Tibial nerve (tissue), 4 donors: ENCODE results near the gene TSHZ2.

Experiments used
- EP300 ChIP-seq, 2 donors: sonication (generic); formaldehyde crosslinking; IDR thresholded peaks; one replicate each; pipeline ENCODE4 v1.6.1; 2017; ENCODE audit warnings: antibody characterized with exemption in 2 of 2, mild to moderate bottlenecking in 1 of 2
- POLR2A ChIP-seq, 2 donors: fragments of 450-650 bp; IDR thresholded peaks; one replicate each; pipeline ENCODE4 v1.6.1; 2017; ENCODE audit warnings: antibody characterized with exemption in 2 of 2, mild to moderate bottlenecking in 2 of 2, moderate library complexity in 2 of 2
- TF ChIP-seq, protein P1 (sequence below), 5 experiments: fragments of 200-600 bp in 3 of 5; fragments of 450-650 bp in 2 of 5; sonication (generic) in 3 of 5; IDR thresholded peaks; one replicate each; pipeline ENCODE4 v1.5.1; 2016 to 2019; ENCODE audit warnings: antibody characterized with exemption in 5 of 5, mild to moderate bottlenecking in 3 of 5, moderate library complexity in 2 of 5

- TF ChIP-seq, protein P1, sequence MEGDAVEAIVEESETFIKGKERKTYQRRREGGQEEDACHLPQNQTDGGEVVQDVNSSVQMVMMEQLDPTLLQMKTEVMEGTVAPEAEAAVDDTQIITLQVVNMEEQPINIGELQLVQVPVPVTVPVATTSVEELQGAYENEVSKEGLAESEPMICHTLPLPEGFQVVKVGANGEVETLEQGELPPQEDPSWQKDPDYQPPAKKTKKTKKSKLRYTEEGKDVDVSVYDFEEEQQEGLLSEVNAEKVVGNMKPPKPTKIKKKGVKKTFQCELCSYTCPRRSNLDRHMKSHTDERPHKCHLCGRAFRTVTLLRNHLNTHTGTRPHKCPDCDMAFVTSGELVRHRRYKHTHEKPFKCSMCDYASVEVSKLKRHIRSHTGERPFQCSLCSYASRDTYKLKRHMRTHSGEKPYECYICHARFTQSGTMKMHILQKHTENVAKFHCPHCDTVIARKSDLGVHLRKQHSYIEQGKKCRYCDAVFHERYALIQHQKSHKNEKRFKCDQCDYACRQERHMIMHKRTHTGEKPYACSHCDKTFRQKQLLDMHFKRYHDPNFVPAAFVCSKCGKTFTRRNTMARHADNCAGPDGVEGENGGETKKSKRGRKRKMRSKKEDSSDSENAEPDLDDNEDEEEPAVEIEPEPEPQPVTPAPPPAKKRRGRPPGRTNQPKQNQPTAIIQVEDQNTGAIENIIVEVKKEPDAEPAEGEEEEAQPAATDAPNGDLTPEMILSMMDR (IDR thresholded peaks at IDR 0.05): no peak
- TF ChIP-seq POLR2A (IDR thresholded peaks at IDR 0.05): no peak
- TF ChIP-seq EP300 (IDR thresholded peaks at IDR 0.05): no peak
Observed at GRCh38 chr20:53399083-53399482, 426.9 kb downstream of the TSHZ2 start.
